ENCODE measurements around the gene GABPA.
A peak's percentile ranks its signal among the peaks of the same experiment; 100 is the strongest.
"Not testable (repeated sequence)": the region's sequence is repeated elsewhere in the genome, so short reads cannot be mapped to it uniquely, and the experiment has no call there.

Gene GABPA

GRCh38 chr21:25734904-25735645, at the start of gene GABPA, which contains the start of gene ATP5PF:
Gene GABPA (plus strand): TSS chr21:25734972. CDS start chr21:25741599, 6,627 bp downstream.
Gene ATP5PF (minus strand): TSS chr21:25734904. CDS start chr21:25729794, 5,110 bp downstream.
- Mint-ChIP-seq H3K9me3 (no peaks in the 10 kb centered on the region), H3K4me1 (peaks cover 56% of the 10 kb centered on the region), H3K27ac (peak within 1 kb of the TSS; percentile 100), H3K4me3 (peak within 1 kb of the TSS; percentile 99 to 100), H3K27me3 (no peaks in the 10 kb centered on the region)
- DNase-seq, result peak; percentile 96 to 98
- peak; percentile 96 for ATAC-seq

GRCh38 chr21:25687787-25688186, 47.0 kb upstream of the GABPA start:
- Mint-ChIP-seq H3K4me3 (no peak overlapping the region), H3K27me3 (peaks cover 10% of the 10 kb centered on the region), H3K9me3 (no peaks in the 10 kb centered on the region), H3K4me1 (no peaks in the 10 kb centered on the region), H3K27ac (no peak overlapping the region)
- ATAC-seq (no peak), DNase-seq (no peak)

- Mint-ChIP-seq H3K9me3 (no peaks in the 10 kb centered on the region), H3K4me3 (no peak overlapping the region), H3K27ac (no peak overlapping the region), H3K4me1 (no peaks in the 10 kb centered on the region), H3K27me3 (peaks cover 10% of the 10 kb centered on the region)
- no peak for DNase-seq
- ATAC-seq, result no peak
Measured at GRCh38 chr21:25688275-25689155, 46.3 kb upstream of the GABPA start.

GRCh38 chr21:25689226-25689625, 45.5 kb upstream of the GABPA start:
- H3K4me1 Mint-ChIP-seq, result no peaks in the 10 kb centered on the region
- ATAC-seq, result no peak
- peaks cover 10% of the 10 kb centered on the region for H3K27me3 Mint-ChIP-seq
- DNase-seq, result no peak
- H3K27ac Mint-ChIP-seq, result no peak overlapping the region
- H3K4me3 Mint-ChIP-seq, result no peak overlapping the region
- H3K9me3 Mint-ChIP-seq, result no peaks in the 10 kb centered on the region

DNA sequence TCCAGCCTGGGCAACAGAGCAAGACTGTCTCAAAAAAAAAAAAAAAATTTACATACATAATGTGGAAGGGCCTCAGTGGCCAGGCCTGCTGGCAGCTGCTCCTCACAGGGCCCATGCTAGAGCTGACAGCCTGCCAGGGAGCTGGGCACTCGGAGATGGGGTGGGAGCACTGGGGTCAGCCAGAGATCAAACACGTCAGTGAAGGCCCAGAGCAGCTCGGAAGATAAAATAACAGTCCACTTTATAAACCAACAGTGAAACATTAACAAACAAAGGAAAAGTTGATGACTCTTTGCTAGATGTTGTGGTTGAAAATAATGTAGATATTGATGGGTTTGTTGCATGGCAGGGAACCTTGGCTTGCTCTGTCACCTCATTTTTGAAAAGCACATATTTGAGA, 42.8 kb upstream of the GABPA start:
- ATAC-seq (no peak), DNase-seq (no peak)
- H3K27me3 Mint-ChIP-seq, result peaks cover 10% of the 10 kb centered on the region
- H3K4me3 Mint-ChIP-seq, result no peak overlapping the region
- H3K4me1 Mint-ChIP-seq, result no peaks in the 10 kb centered on the region
- H3K9me3 Mint-ChIP-seq, result no peaks in the 10 kb centered on the region
- H3K27ac Mint-ChIP-seq, result no peak overlapping the region

- H3K4me1 Mint-ChIP-seq, H3K4me3 Mint-ChIP-seq, H3K27ac Mint-ChIP-seq, H3K9me3 Mint-ChIP-seq, DNase-seq, H3K27me3 Mint-ChIP-seq: not testable (repeated sequence)
- ATAC-seq, result peak; percentile 40
Measured at GRCh38 chr21:25695461-25695860, 39.3 kb upstream of the GABPA start.

DNA sequence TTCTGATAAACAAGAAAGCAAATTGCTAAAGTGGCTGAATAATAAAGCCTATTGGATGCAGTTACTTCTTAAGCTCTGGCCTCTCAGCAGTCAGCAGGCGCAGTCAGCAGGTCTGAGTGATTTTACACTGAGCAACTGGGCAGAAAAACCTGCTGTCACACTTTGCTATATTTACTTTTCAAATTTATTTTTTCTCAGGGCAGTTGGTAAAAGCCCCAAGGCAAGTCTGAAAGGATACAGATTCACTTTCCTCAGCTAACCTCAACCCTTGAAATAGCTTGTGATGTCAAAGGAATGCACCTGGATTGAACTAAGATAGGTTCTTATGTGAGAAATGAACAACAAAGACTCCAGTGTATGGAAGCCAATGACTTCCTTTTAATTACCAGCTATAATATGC, 34.0 kb upstream of the GABPA start:
- Mint-ChIP-seq H3K27me3 (no peaks in the 10 kb centered on the region), H3K27ac (no peak overlapping the region), H3K9me3 (no peaks in the 10 kb centered on the region), H3K4me3 (no peak overlapping the region), H3K4me1 (no peaks in the 10 kb centered on the region)
- no peak for DNase-seq
- ATAC-seq, result no peak

DNA sequence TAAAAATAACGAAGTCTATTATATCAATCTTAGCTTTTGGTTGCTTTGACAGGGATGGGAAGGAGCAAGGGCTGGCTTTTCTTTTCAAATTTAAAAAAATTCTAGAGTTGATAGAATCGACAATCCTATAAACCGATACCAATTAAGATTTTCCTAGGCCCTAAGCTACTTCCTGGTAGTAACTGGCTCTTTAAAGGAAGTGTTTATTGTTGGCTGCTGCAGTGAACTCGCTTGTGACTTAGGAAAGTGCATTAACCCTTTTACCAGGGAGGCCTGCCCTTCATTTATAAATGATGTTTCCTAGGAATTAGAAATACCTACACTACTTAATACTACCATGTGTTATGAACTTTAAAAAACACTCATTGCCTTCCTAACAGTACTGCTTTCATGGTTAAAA, 33.2 kb upstream of the GABPA start:
- ATAC-seq (no peak), DNase-seq (no peak)
- H3K4me3 Mint-ChIP-seq, result no peak overlapping the region
- H3K27ac Mint-ChIP-seq, result no peak overlapping the region
- no peaks in the 10 kb centered on the region for H3K27me3 Mint-ChIP-seq
- H3K4me1 Mint-ChIP-seq, result no peaks in the 10 kb centered on the region
- H3K9me3 Mint-ChIP-seq, result no peaks in the 10 kb centered on the region

DNA sequence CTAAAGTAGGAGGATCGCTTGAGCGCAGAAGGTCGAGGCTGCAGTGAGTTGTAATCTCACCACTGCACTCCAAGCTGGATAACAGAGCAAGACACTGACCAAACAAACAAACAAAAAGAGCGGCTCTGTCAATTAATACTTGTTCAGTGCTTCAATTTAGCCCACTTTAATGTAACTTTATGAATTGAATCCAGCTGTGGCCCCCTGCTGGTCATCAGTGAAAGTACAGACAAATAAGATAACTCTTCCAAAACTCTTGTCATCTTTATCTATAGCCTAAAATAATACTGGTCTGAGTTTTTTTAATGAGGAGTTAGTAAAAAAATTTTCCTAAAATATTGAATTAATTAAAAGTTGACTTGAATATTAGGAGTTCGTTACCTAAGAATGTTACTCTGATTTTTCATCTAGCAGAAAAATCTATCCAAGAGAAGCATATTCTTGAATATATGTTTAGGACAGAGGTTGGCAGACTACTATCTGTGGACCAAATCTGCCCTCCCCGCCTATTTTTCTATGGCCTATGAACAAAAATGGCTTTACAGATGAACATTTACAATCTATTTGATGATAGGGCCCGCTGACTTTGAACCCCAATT, 26.2 kb upstream of the GABPA start:
- DNase-seq (peak; percentile 19 to 23), ATAC-seq (no peak)
- H3K9me3 Mint-ChIP-seq, result no peaks in the 10 kb centered on the region
- H3K27me3 Mint-ChIP-seq, result no peaks in the 10 kb centered on the region
- no peak overlapping the region for H3K27ac Mint-ChIP-seq
- no peak overlapping the region for H3K4me3 Mint-ChIP-seq
- H3K4me1 Mint-ChIP-seq, result no peaks in the 10 kb centered on the region

GRCh38 chr21:25709684-25710265, 25.0 kb upstream of the GABPA start:
- DNase-seq, result no peak
- H3K27me3 Mint-ChIP-seq, result no peaks in the 10 kb centered on the region
- H3K9me3 Mint-ChIP-seq, result no peaks in the 10 kb centered on the region
- no peak overlapping the region for H3K27ac Mint-ChIP-seq
- no peaks in the 10 kb centered on the region for H3K4me1 Mint-ChIP-seq
- no peak overlapping the region for H3K4me3 Mint-ChIP-seq
- no peak for ATAC-seq

- ATAC-seq, result no peak
Measured at GRCh38 chr21:25710550-25710949, 24.2 kb upstream of the GABPA start.

DNA sequence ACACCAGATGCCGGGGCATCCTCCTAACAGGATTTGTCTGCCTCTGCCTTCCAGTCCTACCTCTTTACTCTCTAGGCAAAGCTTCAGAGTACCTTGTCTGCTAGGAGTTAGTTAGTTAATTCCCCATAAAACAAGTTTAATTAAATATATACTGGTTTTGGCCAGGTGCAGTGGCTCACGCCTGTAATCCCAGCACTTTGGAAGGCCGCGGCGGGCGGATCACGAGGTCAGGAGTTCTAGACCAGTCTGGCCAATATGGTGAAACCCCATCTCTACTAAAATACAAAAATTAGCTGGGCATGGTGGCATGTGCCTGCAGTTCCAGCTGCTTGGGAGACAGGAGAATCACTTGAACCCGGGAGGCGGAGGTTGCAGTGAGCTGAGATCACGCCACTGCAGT, 20.7 kb upstream of the GABPA start:
- not testable (repeated sequence) for ATAC-seq, DNase-seq, H3K27me3 Mint-ChIP-seq, H3K4me3 Mint-ChIP-seq, H3K27ac Mint-ChIP-seq, H3K4me1 Mint-ChIP-seq, H3K9me3 Mint-ChIP-seq

More at GRCh38 chr21:25710550-25710949, 24.2 kb upstream of the GABPA start:
- no peaks in the 10 kb centered on the region for H3K9me3 Mint-ChIP-seq
- no peak for DNase-seq
- H3K4me1 Mint-ChIP-seq, result no peaks in the 10 kb centered on the region
- no peak overlapping the region for H3K4me3 Mint-ChIP-seq
- no peak overlapping the region for H3K27ac Mint-ChIP-seq
- H3K27me3 Mint-ChIP-seq, result no peaks in the 10 kb centered on the region

GRCh38 chr21:25717491-25718147, 17.2 kb upstream of the GABPA start:
- H3K4me1 Mint-ChIP-seq, result no peaks in the 10 kb centered on the region
- H3K9me3 Mint-ChIP-seq, result no peaks in the 10 kb centered on the region
- no peak overlapping the region for H3K4me3 Mint-ChIP-seq
- H3K27me3 Mint-ChIP-seq, result no peaks in the 10 kb centered on the region
- H3K27ac Mint-ChIP-seq, result no peak overlapping the region
- ATAC-seq (no peak), DNase-seq (no peak)

DNA sequence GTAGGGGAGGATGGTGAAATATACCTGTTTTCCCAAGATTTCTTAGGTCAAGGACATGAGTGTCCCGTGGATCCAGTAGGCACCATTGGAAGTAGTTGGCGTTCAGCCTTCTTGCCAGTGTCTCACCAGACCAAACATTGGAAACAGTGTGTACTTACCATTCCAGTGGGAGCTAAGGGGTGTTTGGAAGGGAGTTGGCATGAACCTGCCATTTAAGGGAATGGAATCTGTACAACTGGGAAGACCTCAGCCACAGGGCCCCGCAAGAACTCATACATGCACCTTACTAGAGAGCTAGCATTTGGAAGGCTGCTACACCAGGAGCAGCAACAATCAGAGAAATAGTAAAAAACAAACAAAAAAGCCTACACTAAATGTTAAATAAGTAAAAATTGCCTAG, 12.8 kb upstream of the GABPA start:
- Mint-ChIP-seq H3K4me3 (no peak overlapping the region), H3K9me3 (no peaks in the 10 kb centered on the region), H3K4me1 (no peaks in the 10 kb centered on the region), H3K27me3 (no peaks in the 10 kb centered on the region), H3K27ac (no peak overlapping the region)
- ATAC-seq (no peak), DNase-seq (no peak)

GRCh38 chr21:25722631-25723030, 12.1 kb upstream of the GABPA start:
- H3K9me3 Mint-ChIP-seq, result no peaks in the 10 kb centered on the region
- peak overlapping the region in 1 of 2 donors; percentile 1 for H3K27ac Mint-ChIP-seq
- H3K27me3 Mint-ChIP-seq, result no peaks in the 10 kb centered on the region
- no peak overlapping the region for H3K4me3 Mint-ChIP-seq
- ATAC-seq (no peak), DNase-seq (no peak)
- H3K4me1 Mint-ChIP-seq, result no peaks in the 10 kb centered on the region
